BE2C (cell line): Measurements from ENCODE around the gene ITGB3.

Experiments used
- DNase-seq: peaks from one replicate; pipeline ENCODE4 v3.0.0-alpha.2; 2020
- H3K27me3 ChIP-seq: fragments of 250-450 bp; sonication (Bioruptor Pico); 2 replicates; pipeline ENCODE4 v1.5.1; 2020; ENCODE audit warnings: mild to moderate bottlenecking
- H3K36me3 ChIP-seq: fragments of 250-450 bp; sonication (Bioruptor Pico); 2 replicates; pipeline ENCODE4 v1.5.1; 2020; ENCODE audit warnings: mild to moderate bottlenecking
- H3K4me1 ChIP-seq: fragments of 250-450 bp; sonication (Bioruptor Pico); 2 replicates; pipeline ENCODE4 v1.5.1; 2020
- H3K4me3 ChIP-seq: 2 replicates; pipeline ENCODE4 v1.5.1; 2011; ENCODE audit warnings: low read depth, low read length
- H3K9me3 ChIP-seq: fragments of 250-450 bp; sonication (Bioruptor Pico); 2 replicates; pipeline ENCODE4 v1.5.1; 2020
- CTCF ChIP-seq: IDR thresholded peaks from 2 replicates; pipeline ENCODE4 v1.5.1; 2012; ENCODE audit warnings: mild to moderate bottlenecking, low read depth, low read length

ITGB3 gene

DNA sequence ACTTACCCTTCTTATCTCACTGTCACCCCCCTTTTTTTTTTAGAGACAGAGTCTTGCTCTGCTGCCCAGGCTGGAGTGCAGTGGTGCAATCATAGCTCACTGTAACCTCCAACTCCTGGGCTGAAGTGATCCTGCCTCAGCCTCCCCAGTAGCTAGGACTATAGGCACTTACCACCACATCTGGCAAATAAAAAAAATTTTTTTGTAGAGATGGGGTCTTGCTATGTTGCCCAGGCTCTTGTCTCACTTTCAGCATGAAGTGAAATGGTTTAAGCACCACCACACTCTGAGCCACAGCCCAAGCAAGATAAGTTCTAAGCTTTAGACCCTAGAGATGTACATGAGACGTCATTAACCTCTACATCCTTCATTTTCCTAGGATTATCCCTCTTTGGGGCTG lies 35.7 kb downstream of the ITGB3 start:
- Histone ChIP-seq H3K36me3 (no peaks in the 10 kb centered on the region), H3K4me3 (no peak overlapping the region), H3K4me1 (no peaks in the 10 kb centered on the region; the same call in 1 of the 2 replicates), H3K27me3 (no peaks in the 10 kb centered on the region), H3K9me3 (no peaks in the 10 kb centered on the region)
- DNase-seq = no peak
- TF ChIP-seq CTCF = no peak

DNA sequence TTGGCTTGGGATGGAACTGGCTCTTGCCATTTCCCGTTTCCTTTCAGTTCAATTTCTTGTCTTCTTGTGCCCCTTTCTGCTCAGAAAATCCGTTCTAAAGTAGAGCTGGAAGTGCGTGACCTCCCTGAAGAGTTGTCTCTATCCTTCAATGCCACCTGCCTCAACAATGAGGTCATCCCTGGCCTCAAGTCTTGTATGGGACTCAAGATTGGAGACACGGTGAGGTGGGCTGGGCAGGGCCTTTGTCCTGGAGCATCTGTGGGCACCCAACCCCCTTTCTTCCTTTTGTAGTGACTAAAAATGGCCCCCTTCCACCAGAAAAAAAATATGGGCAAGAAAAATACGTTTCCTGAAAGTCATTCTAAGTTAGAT lies 37.2 kb downstream of the ITGB3 start:
- Histone ChIP-seq H3K36me3 (no peaks in the 10 kb centered on the region), H3K27me3 (no peaks in the 10 kb centered on the region), H3K9me3 (no peaks in the 10 kb centered on the region), H3K4me1 (no peaks in the 10 kb centered on the region; the same call in 1 of the 2 replicates), H3K4me3 (no peak overlapping the region)
- DNase-seq = no peak
- no peak for TF ChIP-seq CTCF

GRCh38 chr17:47291242-47291873 lies 37.7 kb downstream of the ITGB3 start:
- no peak for TF ChIP-seq CTCF
- H3K27me3 ChIP-seq = no peaks in the 10 kb centered on the region
- H3K36me3 ChIP-seq = no peaks in the 10 kb centered on the region
- no peak overlapping the region for H3K4me3 ChIP-seq
- no peaks in the 10 kb centered on the region for H3K9me3 ChIP-seq
- no peaks in the 10 kb centered on the region; the same call in 1 of the 2 replicates for H3K4me1 ChIP-seq
- no peak for DNase-seq

- H3K4me1 ChIP-seq = no peaks in the 10 kb centered on the region; the same call in 1 of the 2 replicates
- DNase-seq = no peak
- no peak for TF ChIP-seq CTCF
- H3K27me3 ChIP-seq = no peaks in the 10 kb centered on the region
- no peaks in the 10 kb centered on the region for H3K36me3 ChIP-seq
- no peaks in the 10 kb centered on the region for H3K9me3 ChIP-seq
- no peak overlapping the region for H3K4me3 ChIP-seq
Measured at GRCh38 chr17:47292206-47292605, 38.6 kb downstream of the ITGB3 start.

DNA sequence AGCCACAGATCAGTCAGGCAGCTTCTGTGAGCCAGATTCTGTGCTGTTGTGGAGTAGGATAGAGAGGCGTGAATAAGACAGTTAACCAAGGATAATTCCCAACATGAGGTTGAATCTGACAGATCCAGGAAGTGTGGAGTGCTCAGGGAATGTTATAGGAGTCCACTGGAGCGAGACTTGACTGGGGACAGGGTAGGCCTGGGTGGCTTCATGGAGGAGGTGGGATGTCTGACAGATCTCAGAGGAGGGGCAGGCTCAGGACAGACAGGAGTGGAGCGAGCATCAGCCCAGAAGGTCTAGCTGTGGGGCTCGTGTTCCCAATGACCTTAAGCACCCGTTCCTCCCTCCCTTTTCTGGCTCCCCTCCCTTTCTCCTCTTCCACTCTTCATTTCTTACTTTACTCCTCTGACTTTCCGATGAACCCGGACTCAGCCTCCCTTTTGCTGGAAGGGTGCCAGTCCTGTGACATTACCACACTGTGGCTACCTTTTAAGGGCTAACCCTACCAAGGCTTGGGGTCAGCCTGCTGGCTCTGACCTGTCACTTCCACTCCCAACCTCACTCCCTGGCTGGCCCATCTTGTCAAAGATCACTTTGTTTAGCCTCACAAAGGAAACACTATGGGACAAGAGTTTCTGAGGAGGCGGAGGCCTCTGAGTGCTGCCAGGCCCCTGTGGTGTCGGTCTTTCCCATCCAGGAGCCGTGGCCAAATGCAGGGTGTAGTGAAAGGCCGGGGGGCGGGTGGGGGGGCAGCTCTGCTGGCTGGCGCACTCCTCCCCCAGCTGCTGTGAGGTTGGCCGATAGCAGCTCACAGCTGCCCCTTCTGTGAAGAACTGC lies 41.6 kb downstream of the ITGB3 start:
- no peak for DNase-seq
- Histone ChIP-seq H3K36me3 (no peaks in the 10 kb centered on the region), H3K27me3 (no peaks in the 10 kb centered on the region), H3K4me1 (no peaks in the 10 kb centered on the region), H3K4me3 (no peak overlapping the region), H3K9me3 (no peaks in the 10 kb centered on the region)
- no peak for TF ChIP-seq CTCF

- DNase-seq = no peak
- TF ChIP-seq CTCF = no peak
- Histone ChIP-seq H3K4me3 (no peak overlapping the region), H3K4me1 (no peaks in the 10 kb centered on the region), H3K9me3 (no peaks in the 10 kb centered on the region), H3K36me3 (no peaks in the 10 kb centered on the region), H3K27me3 (no peaks in the 10 kb centered on the region)
Measured at GRCh38 chr17:47295874-47296255, 42.2 kb downstream of the ITGB3 start.
